ENCODE data around the gene SWSAP1.

SWSAP1 gene

DNA sequence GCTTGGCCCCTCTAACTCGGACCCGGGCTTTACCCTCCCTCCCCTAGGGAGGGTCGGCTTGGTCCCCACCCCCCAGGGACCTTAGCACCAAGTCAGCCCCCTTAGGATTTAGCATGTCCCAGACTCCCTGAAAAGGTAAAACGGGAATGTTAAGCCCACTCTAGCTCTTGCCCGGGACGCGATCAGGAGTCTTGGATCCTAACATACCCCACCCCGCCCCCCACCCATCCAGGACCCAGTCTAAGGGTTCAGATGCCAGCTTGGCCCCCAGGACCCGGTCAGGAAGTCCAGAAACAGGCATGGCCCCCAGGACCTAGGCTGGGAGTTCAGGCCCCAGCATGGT lies 9.2 kb downstream of the SWSAP1 start:
- DNase-seq (ENCODE audit: low spot score): peak; percentile 5
- TF ChIP-seq CTCF (IDR thresholded peaks at IDR 0.05; ENCODE audit: extremely low read depth, missing control alignments): no peak

DNA sequence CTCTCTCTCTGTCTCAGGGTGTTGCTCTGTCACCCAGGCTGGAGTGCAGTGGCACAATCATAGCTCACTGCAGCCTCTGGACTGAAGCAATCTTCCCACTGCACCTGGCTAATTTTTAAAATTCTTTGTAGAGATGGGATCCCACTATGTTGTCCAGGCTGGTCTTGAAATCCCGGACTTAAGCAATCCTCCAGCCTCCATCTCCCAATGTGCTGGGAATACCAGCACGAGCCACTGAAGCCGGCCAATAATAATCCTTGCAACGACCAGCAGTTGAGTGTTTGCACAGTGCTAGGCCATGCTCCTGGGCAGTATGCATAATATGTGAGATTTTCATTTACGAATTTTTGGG lies 10.3 kb downstream of the SWSAP1 start:
- no peak for DNase-seq (ENCODE audit: low spot score)
- TF ChIP-seq CTCF (IDR thresholded peaks at IDR 0.05; ENCODE audit: extremely low read depth, missing control alignments): no peak

DNA sequence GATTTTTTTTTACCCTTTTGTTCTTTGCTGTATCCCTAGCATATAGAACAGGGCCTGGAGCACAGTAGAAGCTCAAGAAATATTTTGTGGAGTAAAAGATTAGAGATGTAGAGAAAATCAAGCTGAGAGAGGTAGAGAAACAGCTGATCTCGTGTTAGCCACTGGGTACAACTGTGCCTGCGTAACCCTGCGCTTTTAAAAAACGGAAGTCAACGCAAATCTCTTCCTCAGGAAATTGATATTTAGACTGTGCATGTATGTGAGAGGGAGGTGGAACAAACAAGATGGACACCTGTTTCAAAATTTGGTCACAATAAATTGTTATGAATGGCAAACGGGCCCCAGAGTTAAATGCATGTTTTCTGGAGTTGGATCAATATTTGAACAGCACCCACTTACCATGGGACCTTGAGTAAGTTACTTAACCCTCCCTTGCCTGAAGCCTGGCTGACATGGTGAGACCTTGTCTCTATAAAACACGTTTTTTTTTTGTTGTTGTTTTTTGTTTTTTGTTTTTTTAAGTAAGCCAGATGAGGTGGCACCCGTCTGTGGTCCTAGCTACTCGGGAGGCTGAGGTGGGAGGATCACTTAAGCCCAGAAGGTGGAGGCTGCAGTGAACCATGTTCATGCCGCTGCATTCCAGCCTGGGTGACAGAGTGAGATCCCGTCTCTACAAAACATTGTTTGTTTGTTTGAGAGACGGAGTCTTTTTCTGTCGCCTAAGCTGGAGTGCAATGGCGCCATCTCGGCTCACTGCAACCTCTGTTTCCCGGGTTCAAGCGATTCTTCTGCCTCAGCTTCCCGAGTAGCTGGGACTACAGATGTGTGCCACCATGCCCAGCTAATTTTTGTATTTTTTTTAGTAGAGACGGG lies 12.9 kb downstream of the SWSAP1 start:
- DNase-seq (ENCODE audit: low spot score): peak; percentile 13
- TF ChIP-seq CTCF (IDR thresholded peaks at IDR 0.05; ENCODE audit: extremely low read depth, missing control alignments): no peak

GRCh38 chr19:11390359-11390758 lies 15.9 kb downstream of the SWSAP1 start:
- no peak for DNase-seq (ENCODE audit: low spot score)
- TF ChIP-seq CTCF (IDR thresholded peaks at IDR 0.05; ENCODE audit: extremely low read depth, missing control alignments): no peak

- no peak for TF ChIP-seq CTCF (IDR thresholded peaks at IDR 0.05; ENCODE audit: extremely low read depth, missing control alignments)
- no peak for DNase-seq (ENCODE audit: low spot score)
Measured at GRCh38 chr19:11390933-11391680, 16.6 kb downstream of the SWSAP1 start.

GRCh38 chr19:11397089-11397610 lies 22.7 kb downstream of the SWSAP1 start:
- no peak for TF ChIP-seq CTCF (IDR thresholded peaks at IDR 0.05; ENCODE audit: extremely low read depth, missing control alignments)
- no peak for DNase-seq (ENCODE audit: low spot score)

- TF ChIP-seq CTCF (IDR thresholded peaks at IDR 0.05; ENCODE audit: extremely low read depth, missing control alignments): no peak
- peak; percentile 5 for DNase-seq (ENCODE audit: low spot score)
Measured at GRCh38 chr19:11399667-11400066, 25.2 kb downstream of the SWSAP1 start.

All from GM20000 (cell line).